Neural crest cell (in vitro differentiated cells): ENCODE measurements around the gene HSD3B7. TPM values are rescaled to one million over a fixed set of nuclear protein-coding genes. Genes with fewer than 3 reads are reported as not detected.

Source experiments
- DNase-seq: peaks from one replicate; pipeline ENCODE4 v3.0.0; 2021; ENCODE audit warnings: low read depth, mixed read lengths, low spot score
- H3K27ac Mint-ChIP-seq: one replicate; pipeline ENCODE4 v1.8.0; 2021; ENCODE audit warnings: mild to moderate bottlenecking, mixed read lengths; ENCODE audit not compliant: unreplicated experiment
- H3K27me3 Mint-ChIP-seq: 2 replicates; pipeline ENCODE4 v1.8.0; 2021; ENCODE audit warnings: low read depth, mild to moderate bottlenecking, mixed read lengths
- H3K36me3 Mint-ChIP-seq: 2 replicates; pipeline ENCODE4 v1.8.0; 2021; ENCODE audit warnings: low read depth, mild to moderate bottlenecking, mixed read lengths
- H3K4me1 Mint-ChIP-seq: 2 replicates; pipeline ENCODE4 v1.8.0; 2021; ENCODE audit warnings: mixed read lengths
- H3K4me3 Mint-ChIP-seq: one replicate; pipeline ENCODE4 v1.8.0; 2021; ENCODE audit warnings: mild to moderate bottlenecking, mixed read lengths
- H3K9me3 Mint-ChIP-seq: 2 replicates; pipeline ENCODE4 v1.8.0; 2021; ENCODE audit warnings: mixed read lengths
- CTCF ChIP-seq: fragments of 200-600 bp; sonication (generic); conservative IDR thresholded peaks from 2 replicates; pipeline ENCODE4 v1.5.0; 2021; ENCODE audit warnings: antibody characterized with exemption, mild to moderate bottlenecking
- total RNA-seq: library from RNA; stranded (reverse); gene quantifications from 2 replicates; pipeline ENCODE4 v1.2.1, GENCODE V29; 2021

HSD3B7 gene
- total RNA-seq, 1 donor from 2014 or later = 1.9 TPM

DNA sequence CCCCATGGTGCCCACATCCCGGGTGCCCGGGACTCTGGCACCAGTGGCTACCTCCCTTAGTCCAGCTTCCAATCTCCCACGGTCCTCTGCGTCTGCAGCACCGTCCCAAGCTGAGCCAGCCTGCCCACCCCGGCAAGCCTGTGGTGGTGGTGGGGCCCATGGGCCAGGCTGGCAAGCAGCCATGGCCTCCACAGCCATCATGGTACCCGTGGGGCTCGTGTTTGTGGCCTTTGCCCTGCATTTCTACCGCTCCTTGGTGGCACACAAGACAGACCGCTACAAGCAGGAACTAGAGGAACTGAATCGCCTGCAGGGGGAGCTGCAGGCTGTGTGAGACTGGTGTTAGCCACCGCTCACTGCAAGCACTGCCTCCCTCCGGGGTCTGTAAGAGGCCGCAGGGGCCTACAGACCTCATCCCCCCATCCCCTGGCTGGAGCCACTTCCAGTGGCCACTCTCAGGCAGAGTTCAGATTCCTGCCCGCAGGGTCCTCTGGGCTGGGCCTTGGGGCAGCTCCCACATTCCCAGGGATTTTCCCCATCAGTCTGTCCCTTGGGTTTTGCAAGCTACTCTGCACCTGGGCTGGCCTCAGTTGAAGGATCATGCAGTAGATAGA, 31.4 kb upstream of the HSD3B7 start:
- peak overlapping the region; percentile 84 for H3K4me3 Mint-ChIP-seq
- peaks cover 27% of the 10 kb centered on the region for H3K4me1 Mint-ChIP-seq
- H3K9me3 Mint-ChIP-seq = no peaks in the 10 kb centered on the region
- peak; percentile 77 for TF ChIP-seq CTCF
- no peaks in the 10 kb centered on the region for H3K36me3 Mint-ChIP-seq
- peak; percentile 80 for DNase-seq
- no peak overlapping the region for H3K27ac Mint-ChIP-seq
- peaks cover 8% of the 10 kb centered on the region for H3K27me3 Mint-ChIP-seq

DNA sequence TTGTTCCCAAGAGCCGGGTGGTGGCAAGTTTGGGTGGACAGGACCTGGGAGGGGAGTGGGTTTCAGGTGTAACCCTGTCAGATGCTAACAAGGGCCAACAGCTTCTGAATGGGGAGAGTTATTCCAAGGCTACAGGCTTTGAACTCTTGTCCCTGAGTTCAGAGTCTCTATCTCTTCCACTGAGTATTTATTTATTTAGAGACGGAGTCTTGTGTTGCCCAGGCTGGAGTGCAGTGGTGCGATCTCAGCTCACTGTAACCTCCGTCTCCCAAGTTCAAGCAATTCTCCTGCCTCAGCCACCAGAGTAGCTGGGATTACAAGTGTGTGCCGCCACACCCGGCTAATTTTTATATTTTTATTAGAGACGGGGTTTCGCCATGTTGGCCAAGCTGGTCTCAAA, 30.0 kb upstream of the HSD3B7 start:
- Mint-ChIP-seq H3K27me3 (peaks cover 8% of the 10 kb centered on the region), H3K36me3 (peaks cover 8% of the 10 kb centered on the region), H3K4me3 (peak overlapping the region; percentile 84), H3K4me1 (peaks cover 34% of the 10 kb centered on the region), H3K9me3 (no peaks in the 10 kb centered on the region), H3K27ac (no peak overlapping the region)
- no peak for TF ChIP-seq CTCF
- no peak for DNase-seq

DNA sequence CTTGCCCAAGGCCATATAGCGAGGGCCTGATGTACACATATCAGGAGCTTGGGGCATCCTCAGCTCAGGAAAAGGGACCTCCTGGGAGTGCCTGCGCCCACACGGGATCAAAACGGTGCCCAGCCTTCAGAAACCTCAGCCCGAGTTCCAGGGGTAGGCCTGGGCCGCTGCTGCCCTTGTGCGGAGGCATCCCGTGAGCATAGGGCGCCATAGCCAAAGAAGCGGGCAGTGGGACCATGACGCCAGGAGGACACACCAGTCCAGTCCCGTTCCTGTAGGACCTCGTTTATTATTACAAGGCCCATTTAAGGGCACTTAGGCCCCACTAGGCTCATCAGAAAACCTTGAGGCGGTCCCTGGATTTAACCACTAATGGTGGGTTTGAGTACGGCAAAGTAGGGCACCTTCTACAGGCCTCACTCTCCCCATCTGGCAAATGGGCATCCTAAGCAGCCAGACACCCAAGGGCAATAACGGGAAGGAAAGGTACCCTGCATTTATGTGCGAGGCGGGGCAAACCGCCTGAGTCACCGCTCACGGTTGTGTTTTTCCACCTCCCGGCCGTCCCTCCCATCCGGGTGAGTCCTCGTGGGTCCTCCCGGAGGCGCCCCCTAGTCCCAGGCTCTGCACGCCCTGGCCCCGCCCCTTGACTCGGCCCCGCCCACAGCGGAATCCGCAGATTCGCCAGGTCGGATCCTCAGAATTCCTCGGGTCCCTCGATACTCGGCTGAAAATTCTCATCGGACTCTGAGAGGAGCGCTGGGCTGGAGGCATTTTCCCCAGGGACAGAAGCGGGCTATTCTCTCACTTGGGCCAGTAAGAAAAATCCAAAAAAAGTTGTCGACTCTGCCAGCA, 28.2 kb upstream of the HSD3B7 start:
- peaks cover 8% of the 10 kb centered on the region for H3K27me3 Mint-ChIP-seq
- peak overlapping the region; percentile 99 for H3K4me3 Mint-ChIP-seq

GRCh38 chr16:30957456-30958174, 27.4 kb upstream of the HSD3B7 start, which contains the start of gene SETD1A:
TSS of gene SETD1A (plus strand) at chr16:30957754. CDS start at chr16:30958732, 978 bp downstream.
- Mint-ChIP-seq H3K9me3 (no peaks in the 10 kb centered on the region), H3K4me3 (peak within 1 kb of the TSS; percentile 99), H3K36me3 (peaks cover 16% of the 10 kb centered on the region), H3K4me1 (peaks cover 32% of the 10 kb centered on the region), H3K27me3 (peaks cover 8% of the 10 kb centered on the region), H3K27ac (peak within 1 kb of the TSS; percentile 100)
- no peak for TF ChIP-seq CTCF
- DNase-seq = peak; percentile 96

More for the DNA sequence above, 28.2 kb upstream of the HSD3B7 start:
- H3K36me3 Mint-ChIP-seq = peaks cover 16% of the 10 kb centered on the region
- H3K9me3 Mint-ChIP-seq = no peaks in the 10 kb centered on the region
- TF ChIP-seq CTCF = peak; percentile 36
- peaks cover 32% of the 10 kb centered on the region for H3K4me1 Mint-ChIP-seq
- peak overlapping the region; percentile 100 for H3K27ac Mint-ChIP-seq
- peak; percentile 82 for DNase-seq

GRCh38 chr16:30958175-30959079, 26.6 kb upstream of the HSD3B7 start:
- DNase-seq = peak; percentile 50
- Mint-ChIP-seq H3K4me3 (peak overlapping the region; percentile 93), H3K27me3 (peaks cover 8% of the 10 kb centered on the region), H3K4me1 (peaks cover 31% of the 10 kb centered on the region), H3K36me3 (peaks cover 19% of the 10 kb centered on the region), H3K27ac (peak overlapping the region; percentile 93), H3K9me3 (no peaks in the 10 kb centered on the region)
- no peak for TF ChIP-seq CTCF
